SIG-M5 treated with dmso at 0.1 percent for 504 hours (cell line): ENCODE results near the gene SETDB1.

Experiments
- DNase-seq: peaks from one replicate; lab custom pipeline; 2025; ENCODE audit not compliant: unreplicated experiment; lab: John Stamatoyannopoulos, UW

SETDB1 gene

GRCh38 chr1:151001602-151002001 is 75.4 kb downstream of the SETDB1 start:
- peak; percentile 61 for DNase-seq

GRCh38 chr1:151002051-151002450 is 75.9 kb downstream of the SETDB1 start:
- peak; percentile 61 for DNase-seq

GRCh38 chr1:151002611-151003010 is 76.4 kb downstream of the SETDB1 start:
- no peak for DNase-seq

- DNase-seq, result peak; percentile 78
Observed at GRCh38 chr1:151003180-151003579, 77.0 kb downstream of the SETDB1 start.

- DNase-seq, result no peak
Observed at GRCh38 chr1:151005729-151006319, 79.7 kb downstream of the SETDB1 start.

GRCh38 chr1:151006327-151007052 is 80.3 kb downstream of the SETDB1 start, which contains the start of gene MINDY1:
Gene MINDY1, minus strand, starts transcription at chr1:151006902. Its CDS starts 4,285 bp downstream, at chr1:151002617.
- peak; percentile 97 for DNase-seq

GRCh38 chr1:151007853-151008243 is 81.7 kb downstream of the SETDB1 start:
- DNase-seq, result no peak

- DNase-seq, result peak; percentile 98
Observed at GRCh38 chr1:151008244-151009205, 82.4 kb downstream of the SETDB1 start, which contains the start of gene PRUNE1. Gene PRUNE1, plus strand, starts transcription at chr1:151008449. Its CDS starts 184 bp downstream, at chr1:151008633.

- DNase-seq, result no peak
Observed at GRCh38 chr1:151009206-151009587, 83.0 kb downstream of the SETDB1 start.

- DNase-seq, result no peak
Observed at GRCh38 chr1:151009674-151010345, 83.6 kb downstream of the SETDB1 start.

GRCh38 chr1:151010346-151010726 is 84.2 kb downstream of the SETDB1 start:
- DNase-seq, result no peak

GRCh38 chr1:151011154-151011850 is 85.1 kb downstream of the SETDB1 start:
- no peak for DNase-seq

GRCh38 chr1:151012684-151013471 is 86.7 kb downstream of the SETDB1 start:
- no peak for DNase-seq

- DNase-seq, result no peak
Observed at GRCh38 chr1:151013518-151013917, 87.4 kb downstream of the SETDB1 start.
